GM12875 (cell line): ENCODE data around the gene ATP11B.
"Not testable (repeated sequence)": the region's sequence is repeated elsewhere in the genome, so short reads cannot be mapped to it uniquely, and the experiment has no call there.

Experiments
- H3K4me3 ChIP-seq: one replicate; pipeline ENCODE4 v1.5.1; 2011; ENCODE audit warnings: low read depth, low read length, control low read depth
- TF ChIP-seq, protein P1 (sequence below): IDR thresholded peaks from 2 replicates; pipeline ENCODE4 v1.5.1; 2011; ENCODE audit warnings: low read depth, mild to moderate bottlenecking, control low read depth, inconsistent platforms, low read length, moderate library complexity, borderline replicate concordance; ENCODE audit not compliant: insufficient read depth

Gene ATP11B

DNA sequence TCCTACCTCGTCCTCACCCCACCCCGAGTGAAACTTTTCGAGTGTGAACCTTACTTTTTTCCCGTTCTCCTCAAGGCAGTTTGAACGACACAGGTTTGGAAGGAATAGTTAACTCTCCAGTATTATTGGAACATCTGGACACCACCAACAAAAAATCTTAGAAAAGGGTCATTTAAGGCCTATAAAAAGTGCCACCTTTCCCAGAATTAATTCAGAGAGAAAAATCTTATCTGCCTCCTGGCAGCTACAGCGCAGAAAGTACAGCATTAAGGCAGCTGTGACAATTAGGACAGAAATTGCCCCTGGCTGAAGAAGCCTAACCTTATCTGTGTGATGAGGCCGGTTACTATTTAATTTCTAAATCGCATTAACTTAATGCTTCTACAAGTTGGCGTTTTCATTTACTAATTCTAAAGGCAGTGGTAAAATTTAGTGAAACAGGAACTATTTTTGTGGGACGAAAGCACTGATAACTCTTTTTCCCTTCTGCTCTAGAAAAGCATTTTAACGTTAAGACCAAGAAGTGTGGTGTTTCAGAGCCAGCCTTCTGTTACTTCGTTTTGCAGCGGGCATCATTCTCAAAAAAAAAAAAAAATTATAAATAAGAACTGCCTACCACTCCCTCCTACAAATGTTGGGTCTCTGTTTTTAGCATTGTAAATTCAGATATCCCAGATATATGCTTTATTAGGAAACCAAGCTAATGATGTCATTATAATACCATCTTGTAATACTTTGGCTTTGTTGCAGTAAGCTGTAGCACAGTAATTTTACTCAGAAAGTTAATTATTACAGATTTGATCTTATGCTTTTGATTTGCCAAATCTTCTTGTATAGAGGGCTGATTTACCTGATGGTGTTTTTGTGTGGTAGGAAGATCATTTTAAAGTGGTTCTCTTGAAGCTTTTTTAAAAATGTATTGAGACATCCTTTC is 1.4 kb downstream of the ATP11B start:
- TF ChIP-seq, protein P1, sequence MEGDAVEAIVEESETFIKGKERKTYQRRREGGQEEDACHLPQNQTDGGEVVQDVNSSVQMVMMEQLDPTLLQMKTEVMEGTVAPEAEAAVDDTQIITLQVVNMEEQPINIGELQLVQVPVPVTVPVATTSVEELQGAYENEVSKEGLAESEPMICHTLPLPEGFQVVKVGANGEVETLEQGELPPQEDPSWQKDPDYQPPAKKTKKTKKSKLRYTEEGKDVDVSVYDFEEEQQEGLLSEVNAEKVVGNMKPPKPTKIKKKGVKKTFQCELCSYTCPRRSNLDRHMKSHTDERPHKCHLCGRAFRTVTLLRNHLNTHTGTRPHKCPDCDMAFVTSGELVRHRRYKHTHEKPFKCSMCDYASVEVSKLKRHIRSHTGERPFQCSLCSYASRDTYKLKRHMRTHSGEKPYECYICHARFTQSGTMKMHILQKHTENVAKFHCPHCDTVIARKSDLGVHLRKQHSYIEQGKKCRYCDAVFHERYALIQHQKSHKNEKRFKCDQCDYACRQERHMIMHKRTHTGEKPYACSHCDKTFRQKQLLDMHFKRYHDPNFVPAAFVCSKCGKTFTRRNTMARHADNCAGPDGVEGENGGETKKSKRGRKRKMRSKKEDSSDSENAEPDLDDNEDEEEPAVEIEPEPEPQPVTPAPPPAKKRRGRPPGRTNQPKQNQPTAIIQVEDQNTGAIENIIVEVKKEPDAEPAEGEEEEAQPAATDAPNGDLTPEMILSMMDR, result no peak
- peak overlapping the region; percentile 96 for H3K4me3 ChIP-seq

DNA sequence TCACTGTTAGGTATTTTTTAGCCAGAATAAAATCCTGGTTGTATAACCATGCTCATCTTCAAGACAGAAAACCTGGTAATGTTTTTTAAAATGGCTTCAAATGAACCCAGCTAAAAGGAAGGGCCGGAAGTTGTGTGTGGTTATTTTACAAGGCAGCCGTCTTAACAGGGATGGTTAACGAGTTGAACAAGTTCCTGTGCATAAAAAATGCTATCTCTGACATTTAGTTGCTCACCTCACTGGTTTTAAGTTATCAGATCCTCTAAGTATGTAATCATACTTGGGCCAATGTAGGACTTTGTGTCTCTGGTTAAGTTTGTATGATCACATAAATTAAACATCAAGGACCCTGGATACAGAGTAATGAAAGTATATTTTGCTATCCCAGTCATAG is 2.1 kb downstream of the ATP11B start:
- H3K4me3 ChIP-seq, result peak overlapping the region; percentile 96
- TF ChIP-seq, protein P1, result no peak

DNA sequence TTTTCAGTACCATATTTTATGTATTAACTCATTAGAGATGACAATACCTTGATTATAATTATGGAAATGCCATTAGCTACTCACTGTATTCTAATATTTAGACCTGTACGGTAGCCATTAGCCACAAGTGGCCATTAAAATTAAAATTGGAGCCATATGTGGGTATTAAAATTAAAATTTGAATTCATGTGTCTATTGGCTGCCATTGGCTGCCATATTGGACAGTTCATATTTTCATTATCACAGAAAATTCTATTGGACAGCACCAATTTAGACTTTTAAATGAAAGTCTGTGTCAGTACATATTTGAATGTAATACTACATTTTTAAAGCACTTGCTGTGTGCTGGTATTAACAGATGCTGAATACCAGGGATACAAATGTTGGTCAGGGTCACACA is 3.0 kb downstream of the ATP11B start:
- H3K4me3 ChIP-seq, result no peak overlapping the region
- TF ChIP-seq, protein P1, result no peak

DNA sequence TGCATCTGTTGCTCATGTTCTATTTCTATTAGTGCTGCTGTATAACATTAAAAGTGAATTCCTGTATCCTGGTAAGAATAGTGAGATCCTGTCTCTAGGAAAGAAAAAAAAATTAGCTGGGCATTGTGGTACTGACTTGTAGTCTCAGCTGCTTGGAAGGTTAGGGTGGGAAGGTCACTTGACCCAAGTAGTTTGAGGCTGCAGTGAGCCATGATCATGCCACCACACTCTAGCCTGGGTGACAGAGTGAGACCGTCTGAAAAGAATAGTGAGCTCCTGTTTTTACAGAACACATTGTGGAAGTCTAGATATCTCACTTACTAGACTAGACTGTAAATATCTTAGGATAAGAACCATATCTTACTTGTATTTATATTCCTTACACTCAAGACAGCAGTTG is 4.6 kb downstream of the ATP11B start:
- H3K4me3 ChIP-seq, result no peak overlapping the region
- TF ChIP-seq, protein P1, result no peak

DNA sequence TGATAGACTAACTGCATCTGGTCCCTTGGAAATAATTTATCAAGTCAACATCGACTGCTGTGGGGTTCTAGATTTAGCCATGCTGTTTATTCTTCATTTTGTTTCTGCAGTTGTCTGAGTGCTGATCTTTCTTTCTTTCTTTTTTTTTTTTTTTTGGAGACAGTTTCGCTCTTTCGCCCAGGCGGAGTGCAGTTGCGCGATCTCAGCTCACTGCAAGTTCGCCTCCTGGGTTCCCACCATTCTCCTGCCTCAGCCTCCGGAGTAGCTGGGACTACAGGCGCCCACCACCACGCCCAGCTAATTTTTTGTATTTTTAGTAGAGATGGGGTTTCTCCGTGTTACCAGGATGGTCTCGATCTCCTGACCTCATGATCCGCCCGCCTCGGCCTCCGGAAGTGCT is 5.8 kb downstream of the ATP11B start:
- H3K4me3 ChIP-seq, result not testable (repeated sequence)

DNA sequence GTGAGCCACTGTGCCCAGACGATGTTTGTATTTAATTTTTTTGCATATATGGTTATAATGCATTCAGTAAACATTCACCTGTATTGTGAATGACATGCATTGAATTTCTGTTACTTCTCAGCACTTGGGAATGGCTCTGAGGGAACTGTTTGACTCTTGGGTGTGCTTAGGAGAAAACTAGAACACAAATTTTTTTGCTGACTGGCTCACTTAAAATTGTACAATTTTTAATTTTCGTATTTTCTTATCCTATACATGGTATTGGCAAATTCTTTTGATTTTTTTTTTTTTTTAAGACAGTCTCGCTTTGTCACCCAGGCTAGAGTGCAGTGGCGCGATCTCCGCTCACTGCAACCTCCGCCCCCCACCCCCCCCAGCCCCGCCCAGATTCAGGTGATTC is 7.2 kb downstream of the ATP11B start:
- H3K4me3 ChIP-seq, result no peak overlapping the region
- TF ChIP-seq, protein P1, result no peak

DNA sequence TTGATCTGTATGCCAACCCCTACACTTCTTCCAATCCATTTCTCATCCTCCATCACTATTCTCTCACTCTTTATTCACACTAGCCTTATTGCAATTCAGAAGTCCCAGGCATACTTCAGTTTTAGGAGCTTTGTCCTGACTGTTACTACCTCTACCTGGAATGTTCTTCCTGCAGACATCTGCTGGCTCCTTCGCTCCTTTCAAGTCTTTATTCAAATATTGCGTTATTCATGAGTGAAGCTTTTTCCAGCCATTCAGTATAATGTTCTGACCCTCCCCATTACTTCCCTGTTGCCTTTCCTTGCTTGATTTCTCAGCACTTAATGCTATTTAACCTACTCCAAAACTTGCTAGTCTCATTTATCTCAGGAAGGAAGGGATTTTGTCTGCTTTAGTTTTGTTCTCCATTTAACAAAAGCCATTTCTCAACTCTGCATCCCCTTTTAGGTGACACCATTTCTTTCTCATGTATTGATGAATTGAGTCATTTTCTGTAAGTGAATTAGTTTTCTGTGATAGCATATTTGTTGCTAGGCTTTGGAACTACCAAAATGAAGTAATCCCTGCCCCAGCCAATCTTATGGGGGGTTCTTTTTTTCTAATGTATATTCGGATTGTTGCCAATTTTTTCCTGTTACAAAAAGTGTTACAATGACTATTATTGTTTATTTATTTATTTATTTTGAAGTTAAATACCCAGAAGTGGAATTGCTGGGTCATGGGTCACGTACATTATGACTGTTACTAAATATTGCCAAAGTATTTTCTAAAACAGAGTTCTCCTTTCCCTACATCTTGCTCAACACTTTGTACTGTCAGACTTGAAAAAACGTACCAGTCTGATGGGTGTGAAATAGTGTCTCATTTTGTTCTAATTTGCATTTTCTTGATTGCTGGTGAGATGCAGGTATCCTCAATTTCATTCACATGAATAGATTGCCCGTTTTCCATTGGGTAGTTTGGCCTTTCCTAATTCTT is 9.4 kb downstream of the ATP11B start:
- H3K4me3 ChIP-seq, result no peak overlapping the region
- TF ChIP-seq, protein P1, result no peak
